Kidney (tissue), 14 donors: ENCODE results near the gene PTPRK. TPM values are rescaled to one million over a fixed set of nuclear protein-coding genes. Genes with fewer than 3 reads are reported as not detected.
A peak's percentile ranks its signal among the peaks of the same experiment; 100 is the strongest.

Experiments used
- DNase-seq, 5 donors: peaks; one replicate each; pipeline ENCODE4 v3.0.0-alpha.2; 2013 to 2020
- FAIRE-seq: peaks from 2 replicates; lab custom pipeline; 2012; peaks lifted over from hg19 to GRCh38; lab: Jason Lieb, UNC
- H3K27ac ChIP-seq, 2 donors: one replicate each; pipeline ENCODE4 v1.7.0; 2013; ENCODE audit warnings: low read depth in 2 of 2, low read length in 2 of 2, inconsistent platforms in 1 of 2
- H3K27me3 ChIP-seq: one replicate; pipeline ENCODE4 v1.7.1; 2013; ENCODE audit warnings: low read length, inconsistent platforms; ENCODE audit not compliant: control insufficient read depth, insufficient read depth
- H3K36me3 ChIP-seq, 3 donors: one replicate each; pipeline versions ENCODE4 v1.7.0 to v1.7.1; 2013; ENCODE audit warnings: low read length in 3 of 3, control low read depth in 1 of 3, inconsistent platforms in 1 of 3; ENCODE audit not compliant: insufficient read depth in 3 of 3, control insufficient read depth in 2 of 3
- H3K4me1 ChIP-seq, 3 donors: one replicate each; pipeline versions ENCODE4 v1.7.0 to v1.7.1; 2013; ENCODE audit warnings: low read length in 3 of 3, inconsistent platforms in 1 of 3, low read depth in 1 of 3; ENCODE audit not compliant: control insufficient read depth in 2 of 3, insufficient read depth in 2 of 3
- H3K4me3 ChIP-seq, 3 donors: one replicate each; pipeline versions ENCODE4 v1.7.0 to v1.8.1; 2013; ENCODE audit warnings: low read length in 3 of 3, control low read depth in 1 of 3, inconsistent platforms in 1 of 3
- H3K9ac ChIP-seq, 3 donors: one replicate each; pipeline versions ENCODE4 v1.7.0 to v1.7.1; 2013; ENCODE audit warnings: low read length in 3 of 3, control low read depth in 1 of 3, inconsistent platforms in 1 of 3
- H3K9me3 ChIP-seq, 3 donors: one replicate each; pipeline versions ENCODE4 v1.7.0 to v1.7.1; 2013; ENCODE audit warnings: low read length in 3 of 3, control low read depth in 1 of 3, inconsistent platforms in 1 of 3; ENCODE audit not compliant: control insufficient read depth in 2 of 3, insufficient read depth in 1 of 3
- CTCF ChIP-seq: IDR thresholded peaks from 3 replicates; pipeline ENCODE4 v1.5.1; 2012; ENCODE audit warnings: mild to moderate bottlenecking, moderate library complexity, borderline replicate concordance; ENCODE audit not compliant: insufficient read depth; ENCODE audit errors: extremely low read depth
- intact Hi-C: fragments of 100-400 bp; cut with DNase I; formaldehyde crosslinking; loops from one replicate; pipeline ENCODE4 v1.11.1; 2022
- polyA plus RNA-seq: library from polyadenylated mRNA; stranded (reverse); fragments of 350-450 nt; fragmentation: Illumina TruSeq; extraction: RNeasy Lipid Tissue Mini Kit (QIAGEN cat#74804); gene quantifications from one replicate; pipeline ENCODE4 v1.2.3, GENCODE V29; 2014; ENCODE audit warnings: low read depth, low replicate concordance; ENCODE audit not compliant: insufficient read depth
- total RNA-seq: library from RNA; stranded (reverse); fragmentation: NEBNext Ultra II Directional; extraction: Animal tissue kit (Norgen Biotek cat#: 25700); gene quantifications from one replicate; pipeline ENCODE4 v1.2.1, GENCODE V29; 2021
- donor health status: control.
- donor health status: control.
- donor health status: control.
- donor health status: control.
- donor health status: control.
- donor health status: DM: yes; HTN: yes; CAD: no.
- donor health status: Normal renal cell carcinoma (clear cell type).

Gene PTPRK
- total and polyA plus RNA-seq, 2 donors from 2014 or later = 9.2 to 72.8 TPM

- Histone ChIP-seq H3K4me1 (no peaks in the 10 kb centered on the region), H3K4me3 (no peak overlapping the region), H3K36me3 (no peaks in the 10 kb centered on the region), H3K27me3 (no peaks in the 10 kb centered on the region), H3K9ac (no peak overlapping the region), H3K27ac (no peak overlapping the region), H3K9me3 (no peaks in the 10 kb centered on the region)
- no peak for TF ChIP-seq CTCF
- DNase-seq (no peak), FAIRE-seq (no peak)
- intact Hi-C loops = no loop called here
These were observed 380.9 kb downstream of the PTPRK start for GRCh38 chr6:128139519-128139918.

- Histone ChIP-seq H3K36me3 (no peaks in the 10 kb centered on the region), H3K27ac (no peak overlapping the region), H3K27me3 (no peaks in the 10 kb centered on the region), H3K9ac (no peak overlapping the region), H3K4me3 (no peak overlapping the region), H3K4me1 (no peaks in the 10 kb centered on the region), H3K9me3 (no peaks in the 10 kb centered on the region)
- DNase-seq (no peak), FAIRE-seq (no peak)
- intact Hi-C loops = no loop called here
- no peak for TF ChIP-seq CTCF
These were observed 381.7 kb downstream of the PTPRK start for GRCh38 chr6:128138694-128139093.

- Histone ChIP-seq H3K4me3 (no peak overlapping the region), H3K9me3 (no peaks in the 10 kb centered on the region), H3K4me1 (no peaks in the 10 kb centered on the region), H3K27ac (no peak overlapping the region), H3K27me3 (no peaks in the 10 kb centered on the region), H3K36me3 (no peaks in the 10 kb centered on the region), H3K9ac (no peak overlapping the region)
- DNase-seq (no peak), FAIRE-seq (no peak)
- intact Hi-C loops = no loop called here
- no peak for TF ChIP-seq CTCF
These were observed 385.1 kb downstream of the PTPRK start for GRCh38 chr6:128135325-128135724.

- Histone ChIP-seq H3K36me3 (no peaks in the 10 kb centered on the region), H3K4me3 (no peak overlapping the region), H3K9me3 (no peaks in the 10 kb centered on the region), H3K9ac (no peak overlapping the region), H3K4me1 (no peaks in the 10 kb centered on the region), H3K27me3 (no peaks in the 10 kb centered on the region), H3K27ac (no peak overlapping the region)
- DNase-seq (peak in 1 of 5 donors; percentile 24), FAIRE-seq (peak; percentile 49)
- intact Hi-C loops = no loop called here
- TF ChIP-seq CTCF = no peak
These were observed 388.8 kb downstream of the PTPRK start for GRCh38 chr6:128131566-128131965.
